GM18951 (cell line): ENCODE measurements around the gene SERPINA5.

Experiments
- POLR2A ChIP-seq: IDR thresholded peaks from 4 replicates; pipeline ENCODE4 v1.6.1; 2011; ENCODE audit warnings: mild to moderate bottlenecking; ENCODE audit not compliant: insufficient read length, insufficient read depth; ENCODE audit errors: extremely low read depth
- in situ Hi-C: fragments of 300-500 bp; cut with MboI; formaldehyde crosslinking; loops from one replicate; pipeline ENCODE4 v1.12.0; 2022; ENCODE audit warnings: low sequenced_read_pairs, mixed read lengths, inconsistent platforms; ENCODE audit not compliant: unreplicated experiment

The SERPINA5 gene

DNA sequence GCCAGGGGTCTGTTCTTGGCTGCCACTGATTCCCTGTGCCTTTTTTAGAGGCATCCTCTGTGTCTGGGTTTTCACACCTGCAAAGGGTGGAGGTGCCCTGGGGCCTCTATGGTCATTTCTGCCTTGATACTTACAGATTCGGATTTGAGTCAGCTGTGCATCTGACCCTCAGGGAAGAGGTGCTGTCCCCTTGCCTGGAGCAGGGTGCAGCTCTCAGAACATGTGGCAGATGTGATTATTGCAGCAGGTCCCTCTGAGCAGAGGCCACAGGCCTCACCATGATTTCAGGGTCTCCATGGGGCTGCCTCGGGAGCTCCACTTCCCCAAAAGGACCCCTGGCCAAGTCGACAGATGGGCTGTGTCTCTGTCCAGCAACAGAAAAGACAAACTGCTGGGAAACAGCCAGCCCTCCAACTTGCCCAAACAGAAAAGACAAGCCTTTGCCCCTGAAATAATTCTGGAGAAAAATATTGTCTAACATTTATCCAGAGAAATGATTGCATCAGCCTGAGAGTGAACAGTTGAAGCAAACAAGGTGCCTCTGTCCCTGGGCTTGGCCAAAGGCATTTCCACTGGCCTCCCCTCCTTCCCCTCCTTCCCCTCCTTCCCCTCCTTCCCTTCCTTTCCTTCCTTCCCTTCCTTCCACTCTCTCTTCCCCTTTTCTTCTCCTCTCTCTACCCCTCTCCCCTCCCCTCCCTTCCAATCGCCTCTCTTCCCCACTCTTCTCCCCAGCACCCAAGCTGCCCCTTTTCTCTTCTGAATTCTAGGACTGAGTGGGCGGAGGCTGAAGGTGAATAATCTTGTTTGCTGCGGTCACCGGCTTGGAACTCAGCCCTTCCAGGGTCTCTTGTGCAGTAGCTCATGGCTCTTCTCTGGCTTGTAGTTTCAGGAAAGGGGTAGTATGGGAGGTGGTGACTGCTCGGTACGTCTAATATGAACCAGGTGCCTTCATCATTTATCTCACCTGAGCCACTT is 31.6 kb downstream of the SERPINA5 start:
- no peak for TF ChIP-seq POLR2A
- in situ Hi-C loops, result no loop called here

DNA sequence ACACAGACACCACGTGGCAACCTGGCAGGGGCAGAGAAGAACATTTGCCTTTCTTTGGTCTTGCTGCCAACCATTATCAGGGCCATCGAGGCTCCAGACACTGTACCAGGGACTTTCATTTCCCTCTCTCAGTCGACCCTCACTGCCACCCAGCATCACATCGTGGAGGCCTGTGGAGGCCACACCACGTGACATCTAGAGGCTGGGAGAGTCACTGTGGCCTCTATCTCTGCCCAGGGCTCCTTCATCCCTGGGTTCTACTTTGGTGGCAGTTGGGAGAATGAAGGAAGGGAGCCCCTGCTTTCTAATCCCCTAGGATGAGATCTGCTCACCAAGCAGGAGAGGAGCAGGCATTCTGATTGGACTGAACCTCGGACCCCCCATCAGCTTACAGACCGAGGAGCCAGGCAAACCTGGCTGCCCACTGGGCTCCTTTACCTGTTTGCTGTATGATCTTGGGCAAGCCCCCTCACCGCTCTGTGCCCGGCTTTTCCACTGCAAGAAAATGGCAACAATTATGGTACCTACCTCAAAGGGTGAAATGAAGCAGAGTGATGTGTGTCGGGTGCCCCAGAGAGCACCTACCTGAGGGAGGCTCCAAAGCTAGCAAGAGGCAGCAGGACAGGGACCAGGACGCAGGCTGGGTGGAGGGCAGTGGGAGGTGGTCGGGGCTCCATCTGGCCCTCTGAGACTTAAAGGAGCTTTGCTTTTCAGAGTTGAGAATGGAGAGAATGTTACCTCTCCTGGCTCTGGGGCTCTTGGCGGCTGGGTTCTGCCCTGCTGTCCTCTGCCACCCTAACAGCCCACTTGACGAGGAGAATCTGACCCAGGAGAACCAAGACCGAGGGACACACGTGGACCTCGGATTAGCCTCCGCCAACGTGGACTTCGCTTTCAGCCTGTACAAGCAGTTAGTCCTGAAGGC is 32.8 kb downstream of the SERPINA5 start:
- in situ Hi-C loops, result no loop called here
- no peak for TF ChIP-seq POLR2A

DNA sequence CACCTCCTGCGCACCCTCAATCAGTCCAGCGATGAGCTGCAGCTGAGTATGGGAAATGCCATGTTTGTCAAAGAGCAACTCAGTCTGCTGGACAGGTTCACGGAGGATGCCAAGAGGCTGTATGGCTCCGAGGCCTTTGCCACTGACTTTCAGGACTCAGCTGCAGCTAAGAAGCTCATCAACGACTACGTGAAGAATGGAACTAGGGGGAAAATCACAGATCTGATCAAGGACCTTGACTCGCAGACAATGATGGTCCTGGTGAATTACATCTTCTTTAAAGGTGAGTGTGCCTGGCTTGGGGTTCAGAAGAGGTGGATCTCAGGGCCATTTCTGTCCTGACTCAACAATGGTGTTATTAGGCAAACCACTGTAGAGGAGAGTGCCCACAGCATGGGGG is 33.6 kb downstream of the SERPINA5 start:
- TF ChIP-seq POLR2A, result no peak
- in situ Hi-C loops, result no loop called here

DNA sequence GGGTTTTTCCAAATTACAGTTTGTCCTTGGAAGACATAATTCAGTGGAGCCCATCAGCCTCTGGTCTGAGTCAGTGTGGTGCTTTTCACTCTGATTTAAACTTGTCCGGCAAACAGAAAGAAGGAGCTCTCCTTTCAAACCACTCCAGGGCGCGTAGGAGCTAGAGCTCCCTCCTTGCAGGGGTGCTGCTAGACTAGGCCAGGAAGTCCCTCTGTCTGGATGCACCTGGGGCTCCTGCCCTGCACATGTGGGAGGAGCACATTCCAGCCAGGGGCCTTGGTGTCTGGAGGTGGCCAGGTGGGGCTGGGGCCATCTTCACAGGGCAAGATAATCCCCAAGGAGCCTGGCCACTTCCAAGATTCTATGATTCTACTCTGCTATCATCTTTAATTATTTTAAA is 34.0 kb downstream of the SERPINA5 start:
- no peak for TF ChIP-seq POLR2A
- in situ Hi-C loops, result no loop called here

DNA sequence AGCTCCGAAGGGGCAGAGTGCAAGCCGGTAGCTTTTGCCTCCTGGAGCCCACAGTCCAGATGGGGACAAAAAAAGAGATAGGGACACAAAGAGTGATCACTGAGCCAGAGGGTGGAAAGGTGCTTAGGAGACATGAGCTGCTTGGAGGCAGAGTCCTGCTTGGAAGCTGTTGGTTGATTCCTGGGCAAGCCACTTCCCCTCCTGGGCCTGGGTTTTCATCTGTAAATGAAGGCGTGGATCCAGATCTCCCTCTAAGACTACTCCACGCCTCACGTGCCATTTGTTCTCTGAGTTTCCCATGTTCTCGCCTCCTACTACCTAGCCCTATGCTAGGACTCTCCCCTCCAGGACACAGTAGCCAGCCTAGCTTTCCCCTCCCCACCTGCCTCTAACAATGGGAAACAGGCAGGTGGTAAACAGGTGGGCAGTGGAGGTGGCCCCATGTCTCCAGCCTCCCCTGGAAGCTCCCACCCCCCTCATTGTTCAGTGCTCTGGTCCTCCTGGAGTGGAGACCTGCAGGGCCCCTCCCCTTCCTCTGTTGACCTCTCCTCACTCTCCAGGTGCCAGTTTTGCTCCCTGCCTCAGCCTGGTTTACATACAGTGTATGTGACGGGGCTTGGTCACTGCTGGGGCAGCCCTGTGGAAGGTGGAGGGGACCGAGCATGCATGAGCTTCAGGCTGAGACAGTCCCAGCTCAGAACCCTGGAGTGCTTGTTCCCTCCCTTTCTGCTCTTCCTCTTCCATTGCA is 34.8 kb downstream of the SERPINA5 start:
- no peak for TF ChIP-seq POLR2A
- in situ Hi-C loops, result no loop called here

DNA sequence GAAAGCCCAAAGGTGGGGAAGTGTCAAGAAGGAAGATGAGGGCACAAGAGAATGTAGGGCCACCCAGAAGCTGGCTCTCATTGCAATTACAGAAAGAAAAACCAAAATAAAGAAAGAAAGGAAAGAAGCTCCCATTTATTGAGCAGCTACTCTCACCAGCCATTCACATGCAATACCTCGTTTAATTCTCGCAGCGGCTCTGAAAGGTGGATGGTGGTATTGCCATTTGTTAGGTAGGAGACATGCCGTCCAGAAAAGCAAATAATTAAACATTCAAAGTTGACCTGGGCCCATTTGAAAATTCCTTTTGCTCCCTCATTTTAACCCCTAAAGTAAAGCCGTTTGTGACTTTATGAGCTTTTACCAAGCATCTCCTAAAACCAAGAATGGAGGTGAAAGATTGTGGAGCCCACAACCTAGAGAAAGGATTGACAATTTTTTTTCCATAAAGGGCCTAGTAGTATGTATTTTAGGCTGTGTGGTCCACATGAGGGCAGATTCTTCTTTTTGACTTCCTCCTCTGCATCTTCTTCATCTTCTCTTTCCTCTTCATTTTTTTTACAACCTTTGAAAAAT is 36.2 kb downstream of the SERPINA5 start:
- no peak for TF ChIP-seq POLR2A

DNA sequence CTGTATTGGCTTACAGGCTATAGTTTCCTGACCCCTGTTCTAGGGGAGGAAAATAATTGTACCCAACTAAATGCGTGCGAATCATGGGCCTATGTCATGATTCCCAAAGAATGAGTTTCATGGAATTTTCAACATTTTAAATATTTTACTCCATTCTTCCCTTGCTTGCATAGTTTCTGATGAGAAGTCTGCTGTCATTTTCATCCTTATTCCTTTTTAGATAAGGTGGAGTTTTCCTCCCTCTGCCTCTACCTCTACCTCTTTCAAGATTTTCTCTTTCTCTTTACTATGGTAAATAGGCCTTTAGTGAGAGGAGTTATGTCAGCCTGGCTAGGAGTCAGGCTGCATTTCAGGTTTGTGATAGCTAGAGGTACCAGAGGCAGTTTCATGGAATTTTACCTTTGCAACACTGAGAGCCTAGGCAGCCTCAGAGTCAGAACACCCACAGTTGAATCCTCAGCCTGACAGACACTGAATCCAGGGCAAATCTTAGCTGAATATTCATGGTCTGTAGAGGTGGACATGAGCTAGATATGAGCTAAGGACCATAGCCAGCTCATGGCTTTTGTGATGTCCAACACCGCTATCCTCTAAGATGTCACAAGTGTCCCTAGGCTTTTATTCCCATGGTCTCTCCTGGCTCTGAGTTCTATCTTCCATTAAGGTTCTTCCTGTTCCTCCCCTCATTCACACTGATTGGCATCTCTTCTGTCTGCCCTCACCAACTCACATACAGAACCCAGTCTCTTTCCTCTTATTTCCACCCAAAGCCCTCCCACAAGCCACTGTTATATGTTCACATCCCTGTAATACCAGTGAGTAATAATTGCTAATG is 37.0 kb downstream of the SERPINA5 start:
- in situ Hi-C loops, result no loop called here
- no peak for TF ChIP-seq POLR2A

More for the DNA sequence above, 36.2 kb downstream of the SERPINA5 start:
- in situ Hi-C loops, result no loop called here

DNA sequence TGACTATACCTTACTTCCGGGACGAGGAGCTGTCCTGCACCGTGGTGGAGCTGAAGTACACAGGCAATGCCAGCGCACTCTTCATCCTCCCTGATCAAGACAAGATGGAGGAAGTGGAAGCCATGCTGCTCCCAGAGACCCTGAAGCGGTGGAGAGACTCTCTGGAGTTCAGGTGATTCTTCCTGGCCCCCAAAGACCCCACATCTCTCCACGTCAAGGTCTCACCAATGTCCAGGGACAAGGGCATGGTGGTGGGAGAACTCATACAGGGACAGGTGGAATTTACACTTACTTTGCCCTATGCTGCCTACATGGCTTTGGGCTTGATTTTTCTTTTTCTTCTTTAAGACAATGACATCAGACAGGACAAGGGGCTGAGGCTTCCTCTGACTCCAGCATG is 38.1 kb downstream of the SERPINA5 start:
- TF ChIP-seq POLR2A, result no peak
- in situ Hi-C loops, result no loop called here

DNA sequence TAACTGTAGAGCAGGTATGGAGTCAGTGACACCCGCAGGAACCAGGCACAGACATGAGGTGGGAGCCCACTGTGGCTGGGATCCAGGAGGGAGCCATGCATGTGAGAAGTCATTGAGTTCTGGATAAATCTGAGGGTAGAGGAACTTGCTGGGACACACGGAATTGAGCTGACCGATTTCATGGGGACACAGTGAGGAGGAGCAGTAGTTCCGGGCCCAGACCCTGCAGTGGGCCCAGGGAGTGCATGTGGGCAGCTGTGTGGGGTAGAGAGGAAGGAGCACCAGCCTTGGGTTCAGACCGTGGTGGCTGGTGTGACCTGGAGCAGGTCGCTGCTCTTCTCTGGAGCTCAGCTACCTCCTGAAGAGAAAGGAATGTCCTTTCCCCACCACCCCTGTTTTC is 39.4 kb downstream of the SERPINA5 start:
- no peak for TF ChIP-seq POLR2A
- in situ Hi-C loops, result no loop called here

DNA sequence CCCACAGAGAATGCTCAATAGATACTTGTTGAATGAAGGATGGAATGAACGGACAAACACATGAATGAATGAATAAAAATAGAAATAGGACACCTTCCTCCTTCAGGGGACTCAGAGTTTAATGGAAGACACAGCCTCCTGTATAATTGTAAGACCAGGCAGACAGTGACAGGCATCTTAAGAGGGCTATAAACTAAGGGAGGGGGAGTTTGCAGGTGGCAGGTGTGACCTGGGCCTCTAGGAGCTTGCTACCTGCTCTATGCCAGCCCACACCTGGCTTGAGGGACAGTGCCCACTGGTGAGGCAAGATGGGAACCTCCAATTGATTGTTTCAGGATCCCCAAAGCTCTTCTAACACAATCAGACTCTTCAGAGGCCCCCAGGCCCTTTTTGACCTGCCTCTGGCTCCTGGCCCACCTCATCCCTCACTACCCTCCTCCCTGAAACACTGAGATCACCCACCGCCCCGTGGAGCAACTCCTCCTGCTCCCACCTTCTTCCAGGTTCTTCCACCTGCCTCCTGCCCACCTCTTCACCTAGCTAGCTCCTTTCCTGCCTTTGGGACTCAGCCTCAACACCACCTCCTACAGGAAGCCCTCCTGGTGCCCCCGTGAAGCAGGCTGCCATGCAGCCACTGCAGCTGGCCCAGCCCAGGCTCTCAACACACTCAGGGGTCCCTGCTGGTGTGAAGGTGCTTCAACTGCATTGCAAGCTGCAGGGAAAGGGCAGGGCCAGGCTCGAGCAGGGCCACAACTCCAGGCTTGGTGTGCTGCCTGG is 40.3 kb downstream of the SERPINA5 start:
- in situ Hi-C loops, result no loop called here
- TF ChIP-seq POLR2A, result no peak
